LHCN-M2 (cell line): Measurements from ENCODE around the gene TMEM186. TPM values are rescaled to one million over a fixed set of nuclear protein-coding genes. Genes with fewer than 3 reads are reported as not detected.
"Not testable (repeated sequence)": the region's sequence is repeated elsewhere in the genome, so short reads cannot be mapped to it uniquely, and the experiment has no call there.

Experiments
- DNase-seq: peaks from one replicate; pipeline ENCODE4 v3.0.0-alpha.2; 2012; ENCODE audit warnings: low read depth
- polyA plus RNA-seq: library from polyadenylated mRNA; unstranded; fragments of >200 nt; gene quantifications from one replicate; pipeline ENCODE4 v1.2.1, GENCODE V29; 2012; ENCODE audit warnings: missing spikeins
- total RNA-seq: library from RNA; depleted of rRNA; stranded (reverse); fragments of >200 nt; gene quantifications from 2 replicates; pipeline ENCODE4 v1.2.3, GENCODE V29; 2014; rRNA removed

The TMEM186 gene, protein sequence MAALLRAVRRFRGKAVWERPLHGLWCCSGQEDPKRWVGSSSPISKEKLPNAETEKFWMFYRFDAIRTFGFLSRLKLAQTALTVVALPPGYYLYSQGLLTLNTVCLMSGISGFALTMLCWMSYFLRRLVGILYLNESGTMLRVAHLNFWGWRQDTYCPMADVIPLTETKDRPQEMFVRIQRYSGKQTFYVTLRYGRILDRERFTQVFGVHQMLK
- total RNA-seq, result 2.6 and 4.4 TPM in 2 replicates
- polyA plus RNA-seq, result 6.7 TPM

DNA sequence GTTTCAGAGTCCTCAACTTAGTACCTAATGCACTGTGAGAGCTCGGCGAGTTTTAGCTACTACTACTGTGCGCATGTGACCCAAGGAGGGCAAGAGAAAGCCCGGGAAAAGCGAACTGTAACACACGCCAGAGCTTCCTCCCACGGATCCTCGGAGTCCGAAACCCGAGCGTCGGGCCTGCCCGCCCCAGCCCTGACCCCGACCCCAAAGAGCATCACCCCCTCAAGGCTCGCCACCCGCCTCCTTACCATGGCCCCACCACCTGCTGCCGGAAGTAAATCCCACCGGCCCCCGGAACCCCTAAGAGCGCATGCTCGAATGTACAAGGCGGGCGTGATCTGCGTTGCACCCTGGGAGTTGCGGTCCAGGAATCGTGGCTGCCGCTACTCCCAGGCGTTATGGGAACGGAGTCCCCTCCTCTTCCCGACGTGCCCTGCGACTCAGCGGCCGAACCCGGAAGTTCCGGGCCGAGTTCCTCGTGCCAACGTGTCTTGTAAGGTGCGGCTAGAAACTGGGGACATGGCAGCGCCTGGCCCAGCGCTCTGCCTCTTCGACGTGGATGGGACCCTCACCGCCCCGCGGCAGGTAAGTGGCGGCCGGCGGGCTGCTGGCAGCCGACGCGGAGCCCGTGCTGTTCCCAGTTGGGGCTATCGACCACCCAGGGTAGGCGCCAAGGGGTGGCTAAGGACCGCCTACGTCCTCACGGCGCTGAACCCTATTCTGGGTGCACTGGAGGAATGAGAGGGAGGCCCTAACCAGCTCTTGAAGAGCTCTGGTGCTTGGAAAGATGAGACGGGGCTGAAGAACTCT, at the start of gene TMEM186, which contains the start of gene PMM2:
TMEM186 (minus strand) TSS at position 276 of the 810 bp plus-strand sequence; CDS start at position 251, 25 bp downstream.
PMM2 (plus strand) TSS at position 476 of the 810 bp plus-strand sequence; CDS start at position 520, 44 bp downstream.
- peak; percentile 94 for DNase-seq

DNA sequence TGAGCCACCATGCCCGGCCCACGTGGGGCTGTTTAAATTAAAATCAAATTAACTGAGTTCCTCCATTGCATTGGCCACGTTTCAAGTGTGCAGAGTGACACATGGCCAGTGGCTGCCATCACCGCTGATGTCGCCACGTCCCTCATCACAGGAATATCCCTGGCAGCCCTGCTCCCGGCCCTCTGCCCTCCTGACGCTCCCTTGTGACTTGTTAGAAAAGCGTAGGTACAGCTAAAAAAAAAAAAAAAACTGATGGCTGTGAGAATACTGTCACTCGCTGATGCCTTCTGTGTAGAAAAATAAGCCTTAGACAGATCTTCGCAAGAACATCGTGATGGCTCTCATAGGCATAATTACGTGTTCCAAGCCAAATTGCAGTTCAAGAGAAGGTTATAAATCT, 49.7 kb upstream of the TMEM186 start:
- no peak for DNase-seq

DNA sequence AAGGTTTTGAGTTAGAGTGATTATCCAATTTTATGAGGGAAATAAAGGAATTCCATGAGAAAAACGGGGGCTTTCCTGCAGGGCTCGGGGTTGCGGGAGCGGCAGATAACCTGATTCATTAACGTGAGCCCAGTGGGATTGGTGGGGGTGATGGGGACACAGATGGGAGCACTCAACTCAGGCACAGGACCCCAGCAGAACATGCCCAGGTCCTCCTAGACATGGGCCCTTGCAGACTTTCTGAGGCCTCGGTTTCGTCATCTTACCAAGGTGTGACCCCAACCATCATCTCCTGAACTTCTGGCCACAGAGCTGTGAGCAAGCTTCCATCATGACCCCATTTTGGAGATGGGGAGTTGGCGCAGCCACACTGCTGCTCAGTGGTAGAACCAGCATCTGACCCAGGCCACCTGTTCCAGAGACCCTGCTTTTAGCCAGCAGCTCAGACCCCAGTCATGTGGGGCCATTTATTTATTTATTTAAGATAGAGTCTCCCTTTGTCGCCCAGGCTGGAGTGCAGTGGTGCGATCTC, 49.0 kb upstream of the TMEM186 start:
- no peak for DNase-seq

DNA sequence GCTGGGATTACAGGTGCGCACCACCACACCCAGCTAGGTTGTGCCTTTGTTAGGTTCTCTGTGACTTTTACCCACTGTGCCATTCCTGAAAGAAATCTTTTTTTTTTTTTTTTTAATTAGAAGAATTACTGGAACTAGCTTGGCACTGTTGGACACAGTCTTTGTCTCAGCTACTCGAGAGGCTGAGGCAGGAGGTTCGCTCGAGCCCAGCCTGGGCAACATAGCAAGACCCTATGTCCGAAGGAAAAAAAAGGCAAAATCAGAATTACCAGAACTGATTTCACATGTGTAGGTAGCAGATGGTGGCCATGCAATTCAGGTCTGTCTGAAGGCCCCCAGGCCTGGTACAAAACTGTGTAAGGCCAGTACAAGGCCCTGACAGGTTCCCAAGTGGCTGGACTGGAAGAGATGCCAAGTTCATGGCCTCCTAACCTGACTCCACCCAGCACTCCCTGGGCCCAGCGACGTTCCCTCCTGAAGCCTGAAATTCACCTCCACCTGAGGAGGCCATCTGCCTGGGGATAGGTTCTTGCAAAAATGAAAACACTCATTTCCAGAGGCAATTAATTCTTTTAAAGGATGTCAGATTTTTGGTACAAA, 48.4 kb upstream of the TMEM186 start:
- no peak for DNase-seq

DNA sequence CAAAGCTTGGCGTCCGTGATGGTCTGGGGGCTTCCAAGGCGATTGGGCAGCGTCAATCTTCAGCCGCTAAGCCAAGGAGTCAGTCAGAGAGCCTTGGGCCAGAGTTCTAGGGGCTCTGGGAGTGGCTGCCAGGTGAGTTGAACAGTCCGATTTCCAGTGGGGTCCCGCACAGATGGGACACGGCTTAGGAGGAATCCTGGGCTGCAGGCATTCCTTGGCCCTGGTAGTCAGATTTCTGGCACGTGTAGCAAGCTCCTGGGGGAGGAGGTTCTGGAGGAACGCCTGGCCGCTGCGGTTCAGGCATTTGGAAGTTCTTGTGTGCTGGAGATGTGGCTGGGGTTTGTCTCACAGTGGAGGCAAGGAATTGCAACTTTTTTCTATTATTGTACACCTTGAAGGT, 45.9 kb upstream of the TMEM186 start:
- DNase-seq, result not testable (repeated sequence)

DNA sequence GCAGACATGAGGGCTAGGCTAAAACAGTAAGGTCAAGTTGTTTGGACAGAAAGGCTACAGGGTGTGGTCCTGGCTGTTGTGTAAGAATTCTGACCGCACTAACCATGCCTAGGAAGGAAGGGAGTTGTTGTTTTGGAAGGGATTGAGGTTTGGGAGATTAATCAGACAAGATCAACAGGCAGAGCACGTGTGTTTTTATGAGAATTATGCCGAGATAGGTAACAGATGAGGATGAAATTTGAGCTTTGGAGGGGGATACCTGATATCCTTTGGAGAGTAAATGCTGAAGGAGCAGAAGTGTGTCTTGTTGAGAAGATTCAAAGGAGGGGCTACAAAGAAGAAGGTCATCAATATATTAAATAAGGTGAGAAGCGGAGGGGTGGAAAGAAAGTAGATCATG, 44.6 kb upstream of the TMEM186 start:
- not testable (repeated sequence) for DNase-seq

DNA sequence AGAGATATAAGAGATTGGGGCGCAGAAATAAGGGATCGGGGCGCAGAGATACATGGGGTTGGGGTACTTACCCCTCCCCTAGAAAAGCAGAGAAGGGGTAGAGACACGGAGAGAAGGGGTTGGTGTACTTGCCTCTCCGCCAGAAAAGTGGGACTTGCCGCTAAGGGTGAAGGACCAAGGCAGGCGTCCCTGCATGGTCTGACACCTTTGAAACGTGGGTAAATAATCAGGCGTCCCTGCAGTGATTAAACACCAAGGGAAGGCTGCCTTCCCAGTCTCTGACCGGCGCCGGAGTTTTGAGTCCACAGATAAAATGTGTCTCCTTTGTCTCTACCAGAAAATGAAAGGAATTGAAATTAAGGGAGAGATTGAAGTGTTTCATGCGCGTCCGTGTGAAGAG, 40.2 kb upstream of the TMEM186 start:
- not testable (repeated sequence) for DNase-seq

DNA sequence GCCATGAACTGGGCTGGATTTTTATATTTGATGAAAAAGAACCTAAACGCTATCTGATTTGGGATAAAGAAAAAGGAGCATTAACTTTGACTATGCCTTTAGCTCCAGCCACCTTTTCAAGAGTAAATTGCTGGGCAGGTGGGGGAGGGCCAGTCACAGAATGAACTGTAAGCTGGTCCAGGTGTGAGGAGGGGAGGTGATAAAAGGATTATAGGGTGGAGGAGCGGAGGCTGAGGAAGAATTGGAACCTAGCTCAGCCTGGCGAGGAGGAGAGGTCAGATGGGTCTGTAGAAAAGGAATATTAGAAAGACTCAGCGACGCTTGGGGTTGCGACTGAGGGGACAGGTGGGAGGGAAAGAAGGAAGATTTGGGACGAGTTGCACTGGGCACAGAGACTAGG, 39.4 kb upstream of the TMEM186 start:
- not testable (repeated sequence) for DNase-seq

DNA sequence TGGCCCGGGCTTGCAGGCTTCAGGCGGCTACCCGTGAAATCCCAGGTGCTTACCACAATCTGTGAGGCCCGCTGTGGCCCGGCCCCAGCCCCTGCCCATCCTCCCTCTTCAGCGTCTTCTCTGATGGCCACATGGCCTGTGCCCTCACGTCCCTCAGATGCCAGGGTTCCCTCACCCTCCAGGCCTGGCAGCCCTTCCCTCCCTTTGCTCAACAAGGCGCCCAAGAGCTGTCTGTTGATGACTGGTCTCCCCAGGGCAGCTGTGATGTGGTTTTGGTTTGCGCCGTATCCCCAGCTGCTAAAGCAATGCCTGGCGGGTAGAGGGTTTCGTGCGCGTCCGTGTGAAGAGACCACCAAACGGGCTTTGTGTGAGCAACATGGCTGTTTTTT, 35.3 kb upstream of the TMEM186 start:
- peak; percentile 20 for DNase-seq

DNA sequence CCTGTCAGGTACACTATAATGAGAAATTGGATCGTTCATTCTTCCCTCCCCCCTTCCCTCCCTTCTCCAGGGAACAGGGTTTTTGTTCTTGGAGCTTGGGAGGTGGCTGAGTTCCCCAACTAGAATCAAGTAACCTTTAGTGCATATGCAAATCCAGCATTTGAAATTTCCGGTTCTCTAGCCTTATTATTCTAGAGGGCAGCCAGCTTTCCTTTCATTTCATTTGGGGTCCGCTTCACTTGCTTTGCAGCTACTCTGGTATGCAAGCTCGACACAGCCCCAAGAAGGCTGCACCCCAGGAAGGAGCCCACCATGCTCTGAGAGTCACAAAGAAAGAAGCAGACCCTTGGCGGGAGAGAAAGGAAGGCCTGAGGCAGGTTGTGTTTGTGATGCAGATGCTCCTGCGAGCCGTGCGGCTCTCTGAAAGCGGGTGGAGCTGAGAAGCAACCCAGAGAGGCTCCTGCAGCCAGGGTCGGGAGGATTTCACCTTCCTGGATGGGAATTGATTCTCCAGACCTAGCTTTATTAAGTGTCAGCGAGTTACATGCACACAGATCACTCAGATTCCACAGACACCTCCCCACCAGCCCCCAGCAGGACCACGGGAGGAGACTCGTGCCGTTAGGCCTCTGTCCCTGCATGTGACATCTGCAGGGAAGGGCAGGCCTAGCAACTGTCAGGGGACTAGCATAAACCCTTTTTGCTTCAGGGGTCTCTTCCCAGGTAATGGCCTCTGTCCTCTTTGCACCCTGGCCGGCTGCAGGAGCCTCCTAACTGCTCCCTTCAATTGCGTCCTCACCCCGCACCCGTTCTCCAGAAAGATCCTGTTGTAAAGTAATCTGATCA, 34.7 kb upstream of the TMEM186 start:
- DNase-seq, result no peak

DNA sequence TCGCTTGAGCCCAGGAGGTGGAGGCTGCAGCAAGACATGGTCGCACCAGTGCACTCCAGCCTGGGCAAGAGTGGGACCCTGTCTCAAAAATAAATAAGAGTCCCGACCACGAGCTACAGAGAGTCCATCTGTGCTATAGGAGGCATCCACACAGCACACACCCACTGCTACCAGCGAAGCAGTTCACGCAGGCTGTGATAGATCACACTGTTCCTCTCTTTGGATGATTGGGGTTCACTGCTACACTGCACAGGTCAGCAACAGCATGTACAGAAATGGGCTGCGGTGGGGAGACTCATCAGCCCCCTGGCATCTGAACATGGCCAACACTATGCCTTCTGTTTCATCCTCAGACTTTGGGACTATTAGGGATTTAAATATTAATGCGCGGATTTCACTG, 34.0 kb upstream of the TMEM186 start:
- DNase-seq, result no peak

DNA sequence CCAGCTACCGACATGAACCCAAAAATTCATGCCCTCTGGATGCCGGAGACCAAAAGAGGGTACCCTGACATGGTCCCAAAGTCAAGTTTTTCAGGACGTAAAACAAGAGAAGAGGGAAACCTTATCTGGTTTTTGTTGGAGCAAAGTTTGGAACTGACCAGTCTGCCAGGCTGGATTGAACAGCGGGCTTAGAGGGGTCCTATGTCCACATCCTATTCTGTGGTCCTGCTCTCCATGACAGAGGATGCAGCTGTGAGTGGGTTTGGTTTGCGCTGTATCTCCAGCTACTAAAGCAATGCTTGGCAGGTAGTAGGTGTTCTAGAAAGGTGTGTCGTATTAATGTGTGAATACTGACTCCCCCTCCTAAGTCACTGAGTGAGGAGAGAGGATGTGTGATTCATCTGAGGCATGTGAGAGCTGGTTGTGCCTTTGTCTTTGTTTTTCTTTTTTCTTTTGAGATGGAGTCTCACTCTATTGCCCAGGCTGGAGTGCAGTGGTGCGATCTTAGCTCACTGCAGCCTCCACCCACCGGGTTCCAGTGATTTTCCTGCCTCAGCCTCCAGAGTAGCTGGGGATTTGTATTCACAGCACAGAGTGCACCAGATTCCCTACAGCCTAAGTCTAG, 31.2 kb upstream of the TMEM186 start:
- DNase-seq, result no peak

DNA sequence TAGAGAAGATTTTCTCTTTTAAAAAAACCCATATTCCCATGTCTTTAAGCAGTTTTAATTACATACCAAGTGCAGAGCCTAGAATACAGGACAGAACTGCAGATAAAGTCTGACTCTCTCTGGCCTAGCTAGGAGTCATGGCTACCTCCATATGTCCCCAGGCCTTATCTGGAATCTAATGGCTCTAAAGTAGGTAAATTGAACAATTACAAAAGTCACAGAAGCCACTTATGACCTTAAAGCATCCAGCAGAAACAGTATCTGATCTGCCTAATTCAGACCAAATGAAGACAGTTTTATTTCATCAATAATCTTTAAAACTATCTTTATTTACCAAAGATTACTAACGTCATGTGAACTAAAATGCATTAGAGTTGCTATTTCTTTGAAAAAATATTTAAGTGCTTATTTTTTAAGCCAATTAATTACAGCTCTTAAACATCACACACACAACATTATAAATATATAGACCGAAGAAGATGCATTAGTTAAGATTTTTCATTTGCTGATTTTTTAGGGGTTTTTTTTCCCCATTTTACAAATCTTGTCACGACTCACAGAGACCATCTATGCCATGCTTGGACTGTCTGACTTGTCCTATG, 28.9 kb upstream of the TMEM186 start:
- no peak for DNase-seq

DNA sequence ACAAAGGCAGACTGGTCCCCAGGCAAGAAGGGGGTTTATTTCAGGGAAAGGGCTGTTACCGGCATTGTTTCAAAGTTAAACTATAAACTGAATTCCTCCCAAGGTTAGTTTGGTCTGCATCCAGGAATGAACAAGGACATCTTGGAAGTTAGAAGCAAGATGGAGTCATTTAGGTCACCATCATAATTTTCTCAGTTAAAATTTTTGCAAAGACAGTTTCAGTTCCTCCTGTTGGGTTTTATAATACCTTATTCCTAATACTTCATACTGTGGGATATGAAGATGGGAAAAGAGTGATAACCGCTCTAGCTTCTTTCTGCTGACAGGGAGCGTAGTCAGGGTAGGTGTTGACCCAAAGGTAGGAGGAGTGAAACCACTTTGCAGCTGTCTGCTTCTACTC, 25.0 kb upstream of the TMEM186 start:
- DNase-seq, result no peak

DNA sequence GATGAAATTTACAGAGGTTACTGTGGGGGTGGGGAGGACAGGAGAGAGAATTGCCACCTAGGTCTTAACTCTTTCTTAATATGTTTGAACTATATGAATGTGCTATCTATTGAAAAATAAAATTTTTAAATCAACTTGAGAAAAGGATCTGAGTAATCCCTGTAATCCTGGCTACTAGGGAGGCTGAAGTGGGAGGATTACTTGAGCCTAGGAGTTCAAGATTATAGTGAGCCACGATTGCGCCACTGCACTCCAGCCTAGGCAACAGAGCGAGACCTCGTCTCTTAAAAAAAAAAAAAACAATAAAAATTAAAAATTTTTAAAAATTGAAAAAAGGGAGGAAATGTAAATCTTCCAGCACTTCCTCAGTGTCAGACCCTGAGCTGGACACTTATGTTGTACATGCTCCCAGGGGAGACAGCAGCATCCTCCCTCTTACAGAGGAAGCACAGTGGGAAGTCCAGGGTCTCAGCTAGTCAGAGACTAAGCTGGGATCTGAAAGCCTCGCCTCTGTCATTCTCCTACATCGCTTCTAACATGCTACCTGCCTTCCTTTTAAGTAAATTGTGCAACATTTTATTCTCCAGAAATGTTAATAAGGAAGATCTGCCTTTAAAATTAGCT, 22.1 kb upstream of the TMEM186 start:
- no peak for DNase-seq

DNA sequence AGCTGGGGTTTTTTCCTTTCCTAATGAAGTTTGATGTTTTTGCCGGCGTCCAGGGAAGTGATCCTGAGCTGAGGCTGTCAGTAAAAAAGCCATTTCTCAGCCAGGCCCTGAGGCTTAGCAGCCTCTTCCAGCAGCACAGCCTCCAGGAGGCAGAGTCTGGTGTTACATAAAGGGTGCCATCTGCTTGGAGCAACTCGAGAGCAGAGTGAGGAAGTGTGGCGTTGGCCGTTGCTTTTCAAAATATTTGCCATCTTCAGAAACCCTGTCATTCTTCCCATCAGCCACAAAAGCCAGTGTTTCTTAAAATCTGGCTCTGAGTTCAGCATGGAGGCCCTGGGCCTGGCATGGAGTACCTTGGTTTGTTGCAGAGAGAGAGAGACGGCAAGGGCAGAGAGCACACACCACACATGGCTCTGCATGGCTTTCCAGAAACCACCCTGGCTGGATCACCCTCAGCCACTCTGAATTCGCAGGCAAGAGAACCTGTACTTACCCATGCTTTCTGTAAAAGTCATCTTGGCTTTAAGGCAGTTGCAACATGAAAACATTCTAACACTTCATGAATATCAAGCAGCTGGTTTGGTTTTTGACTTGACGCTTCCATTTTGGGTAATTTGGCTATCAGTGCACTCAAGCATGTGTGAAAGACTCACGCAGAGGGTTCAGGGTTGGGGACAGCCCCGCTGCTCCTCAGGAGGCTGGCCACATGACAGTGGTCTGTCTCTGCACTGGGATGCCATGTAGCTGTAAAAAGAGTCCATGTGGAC, 21.2 kb upstream of the TMEM186 start:
- no peak for DNase-seq

DNA sequence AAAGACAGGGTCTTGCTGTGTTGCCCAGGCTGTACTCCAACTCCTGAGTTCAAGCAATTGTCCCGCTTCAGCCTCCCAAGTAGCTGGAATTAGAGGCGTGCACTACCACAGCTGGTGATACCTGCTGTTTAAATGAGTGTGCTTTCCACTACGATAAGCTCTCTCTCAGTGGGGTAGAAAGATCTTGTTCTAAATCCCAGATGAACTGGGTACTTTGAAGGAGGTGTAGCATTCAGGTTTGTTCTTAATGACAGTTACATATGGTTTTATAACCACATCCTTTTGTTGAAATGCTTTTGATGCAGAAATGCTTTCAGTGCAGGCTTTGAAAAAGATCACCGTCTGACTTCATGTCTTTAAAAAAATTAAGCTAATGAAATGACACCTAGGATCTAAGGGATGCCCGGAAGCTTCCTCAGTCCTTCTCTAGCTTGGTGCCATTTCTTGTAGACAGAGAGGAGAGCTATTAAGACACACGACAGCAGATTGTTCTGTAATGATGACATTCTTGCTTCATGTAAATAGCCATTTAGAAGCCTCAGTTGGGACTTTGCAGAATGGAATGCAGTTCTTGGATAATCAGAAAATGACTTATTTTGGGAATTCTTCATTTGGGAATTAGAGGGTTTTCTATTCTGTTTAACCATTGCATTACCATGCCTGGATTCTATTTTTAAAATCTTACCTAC, 19.7 kb upstream of the TMEM186 start:
- DNase-seq, result no peak

DNA sequence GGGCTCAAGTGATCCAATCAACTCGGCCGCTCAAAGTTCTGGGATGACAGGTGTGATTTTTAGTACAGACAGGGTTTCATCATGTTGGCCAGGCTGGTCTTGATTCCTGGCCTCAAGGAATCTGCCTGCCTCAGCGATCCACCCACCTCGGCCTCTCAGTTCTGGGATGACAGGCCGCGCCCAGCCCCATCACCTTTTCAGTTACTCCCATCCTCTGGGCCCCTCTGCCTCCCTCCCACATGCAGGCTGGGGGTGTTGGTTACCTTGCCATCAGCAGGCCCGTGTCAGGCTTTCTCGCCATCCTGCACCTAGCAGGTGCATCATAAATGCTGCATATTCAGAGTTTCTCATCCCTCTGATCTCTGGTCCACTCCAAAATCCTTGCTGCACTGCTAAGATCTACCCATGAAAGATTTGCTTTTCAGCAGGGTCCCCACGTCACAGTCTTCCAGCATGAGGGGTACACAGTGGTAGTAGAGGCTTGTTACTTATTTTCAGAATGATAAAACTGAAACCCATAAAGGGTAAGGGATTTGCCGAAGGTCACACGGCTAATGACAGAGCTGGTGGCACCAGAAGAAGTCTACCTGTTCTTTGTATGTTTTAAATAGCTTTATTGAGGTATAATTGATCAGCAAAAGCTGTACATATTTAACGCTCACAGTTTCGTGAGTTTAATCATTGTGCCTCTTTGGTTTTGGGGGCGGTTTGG, 16.8 kb upstream of the TMEM186 start:
- no peak for DNase-seq
